Psoas muscle (tissue), 8 donors: ENCODE data around the gene ASTN2. TPM values are rescaled to one million over a fixed set of nuclear protein-coding genes. Genes with fewer than 3 reads are reported as not detected.

Experiments
- ATAC-seq, 4 donors: fragments of 200-7000 bp; cut with Tn5 transposase; one replicate each; pipeline ENCODE4 v1.9.1; 2020; ENCODE audit warnings: moderate library complexity in 3 of 4, mild to moderate bottlenecking in 2 of 4
- DNase-seq, 2 donors: peaks; one replicate each; pipeline ENCODE4 v3.0.0-alpha.2; 2020
- H3K27ac ChIP-seq: fragments of 200-600 bp; one replicate; pipeline ENCODE4 v1.8.0; 2022
- H3K27me3 ChIP-seq, 3 donors: fragments of 200-600 bp in 1 of 3; one replicate each; pipeline versions ENCODE4 v1.6.1 to v1.8.0; 2013 to 2022; ENCODE audit warnings: low read length in 2 of 3, mild to moderate bottlenecking in 2 of 3, moderate library complexity in 1 of 3; ENCODE audit not compliant: insufficient read depth in 3 of 3
- H3K36me3 ChIP-seq, 2 donors: fragments of 200-600 bp in 1 of 2; one replicate each; pipeline versions ENCODE4 v1.6.1 to v1.8.0; 2013 to 2022; ENCODE audit warnings: low read depth in 1 of 2, mild to moderate bottlenecking in 1 of 2, moderate library complexity in 1 of 2; ENCODE audit not compliant: insufficient read depth in 1 of 2
- H3K4me1 ChIP-seq: fragments of 200-600 bp; one replicate; pipeline ENCODE4 v1.8.0; 2022
- H3K4me3 ChIP-seq: fragments of 200-600 bp; one replicate; pipeline ENCODE4 v1.8.0; 2022; ENCODE audit warnings: mild to moderate bottlenecking
- H3K9me3 ChIP-seq: fragments of 200-600 bp; one replicate; pipeline ENCODE4 v1.8.0; 2022
- CTCF ChIP-seq: fragments of 200-600 bp; IDR thresholded peaks from one replicate; pipeline ENCODE4 v1.8.0; 2022; ENCODE audit warnings: antibody characterized with exemption
- WGBS, 3 donors: extraction: QIAGEN DNeasy Blood & Tissue Kit; methylation state at CpG; one replicate each; pipeline versions ENCODE4 v1.1.6 to v1.1.7; 2013; 5-methylcytosine and 5-hydroxymethylcytosine counted together
- intact Hi-C, 2 donors: fragments of 100-400 bp; cut with DNase I; formaldehyde crosslinking; loops; one replicate each; pipeline versions ENCODE4 v1.11.0 to v1.14.2; 2022
- polyA plus RNA-seq, 3 donors: library from polyadenylated mRNA; stranded (reverse); fragments of 200-250 nt; gene quantifications; one replicate each; pipeline ENCODE4 v1.2.3, GENCODE V29; 2013
- total RNA-seq, 4 donors: library from RNA; stranded (reverse); fragmentation: NEBNext Ultra II Directional in 2 of 4; extraction: Animal tissue kit (Norgen Biotek cat#: 25700) in 2 of 4; gene quantifications; one replicate each; pipeline versions ENCODE4 v1.2.1 to v1.2.4, GENCODE V29; 2021 to 2023
- donor health status: healthy with polysubstance abuse.
- donor health status: DM: no; HTN: no; CAD: no; lungs with moderate emphysema.
- donor health status: Bipolar disorder and iron deficiency.
- donor health status: healthy.
- donor health status: DM: yes; HTN: yes; CAD: no.
- donor health status: DM: no; HTN: no; CAD: no.
- donor health status: DM: no; HTN: no; CAD: no.
- donor health status: DM: yes; HTN: yes; CAD: no.

Gene ASTN2
- total and polyA plus RNA-seq, 7 donors = 2.0 to 10.3 (median 3.3) TPM

GRCh38 chr9:117096138-117096537 lies 318.7 kb downstream of the ASTN2 start:
- intact Hi-C loops = no loop called here
- H3K4me3 ChIP-seq = no peak overlapping the region
- H3K4me1 ChIP-seq = no peaks in the 10 kb centered on the region
- DNase-seq (no peak), ATAC-seq (no peak)
- no peaks in the 10 kb centered on the region for H3K9me3 ChIP-seq
- no peak for TF ChIP-seq CTCF
- no peak overlapping the region for H3K27ac ChIP-seq
- no peaks in the 10 kb centered on the region for H3K27me3 ChIP-seq
- no peaks in the 10 kb centered on the region for H3K36me3 ChIP-seq
- 91 to 97% (median 91%) methylated on average over 1 of the region's 1 CpG for WGBS, 3 donors

- ATAC-seq (no peak), DNase-seq (no peak)
- Histone ChIP-seq H3K9me3 (no peaks in the 10 kb centered on the region), H3K4me1 (no peaks in the 10 kb centered on the region), H3K27me3 (no peaks in the 10 kb centered on the region), H3K27ac (no peak overlapping the region), H3K4me3 (no peak overlapping the region), H3K36me3 (no peaks in the 10 kb centered on the region)
- TF ChIP-seq CTCF = no peak
- intact Hi-C loops = no loop called here
- 37 to 70% (median 64%) methylated on average over 2 of the region's 2 CpGs for WGBS, 3 donors
These were observed 319.8 kb downstream of the ASTN2 start for GRCh38 chr9:117095081-117095480.

GRCh38 chr9:117093891-117094844 lies 320.7 kb downstream of the ASTN2 start:
- DNase-seq (no peak), ATAC-seq (no peak)
- intact Hi-C loops = no loop called here
- Histone ChIP-seq H3K36me3 (no peaks in the 10 kb centered on the region), H3K4me3 (no peak overlapping the region), H3K27ac (no peak overlapping the region), H3K4me1 (no peaks in the 10 kb centered on the region), H3K27me3 (no peaks in the 10 kb centered on the region), H3K9me3 (no peaks in the 10 kb centered on the region)
- TF ChIP-seq CTCF = no peak
- WGBS, 3 donors = 19 to 23% (median 21%) methylated on average over 4 of the region's 4 CpGs

- WGBS, 3 donors = 0 to 44% (median 0%) methylated on average over 1 of the region's 1 CpG
- intact Hi-C loops = no loop called here
These were observed 322.3 kb downstream of the ASTN2 start for GRCh38 chr9:117092582-117092981.

More at GRCh38 chr9:117092582-117092981, 322.3 kb downstream of the ASTN2 start:
- DNase-seq = no peak
- Histone ChIP-seq H3K4me1 (no peaks in the 10 kb centered on the region), H3K36me3 (no peaks in the 10 kb centered on the region), H3K27me3 (no peaks in the 10 kb centered on the region), H3K27ac (no peak overlapping the region), H3K9me3 (no peaks in the 10 kb centered on the region), H3K4me3 (no peak overlapping the region)
- ATAC-seq = no peak
- no peak for TF ChIP-seq CTCF
